Heart left ventricle (tissue), 16 donors: ENCODE data around the gene FASN. TPM values are rescaled to one million over a fixed set of nuclear protein-coding genes. Genes with fewer than 3 reads are reported as not detected.

Experiments used
- ATAC-seq, 4 donors: fragments of 200-7000 bp; cut with Tn5 transposase; one replicate each; pipeline ENCODE4 v1.9.1; 2020 to 2022; ENCODE audit warnings: moderate library complexity in 4 of 4, mild to moderate bottlenecking in 3 of 4, moderate number of reproducible peaks in 1 of 4
- DNase-seq, 5 donors: peaks; one replicate each; pipeline ENCODE4 v3.0.0-alpha.2; 2020
- H3K27ac ChIP-seq, 12 donors: fragments of 200-600 bp; sonication (generic) in 4 of 12; one replicate each; pipeline versions ENCODE4 v1.5.0 to v1.8.0; 2016 to 2022; ENCODE audit warnings: mild to moderate bottlenecking in 2 of 12
- H3K27me3 ChIP-seq, 9 donors: fragments of 200-600 bp; sonication (generic) in 2 of 9; one replicate each; pipeline versions ENCODE4 v1.5.1 to v1.8.0; 2016 to 2022; ENCODE audit warnings: mild to moderate bottlenecking in 3 of 9
- H3K36me3 ChIP-seq, 9 donors: fragments of 200-600 bp; sonication (generic) in 2 of 9; one replicate each; pipeline versions ENCODE4 v1.5.0 to v1.8.0; 2018 to 2022; ENCODE audit warnings: mild to moderate bottlenecking in 2 of 9
- H3K4me1 ChIP-seq, 12 donors: fragments of 200-600 bp; sonication (generic) in 4 of 12; one replicate each; pipeline versions ENCODE4 v1.5.0 to v1.8.0; 2016 to 2022; ENCODE audit warnings: mild to moderate bottlenecking in 3 of 12
- H3K4me3 ChIP-seq, 12 donors: fragments of 200-600 bp; sonication (generic) in 4 of 12; one replicate each; pipeline versions ENCODE4 v1.5.0 to v1.8.0; 2017 to 2022; ENCODE audit warnings: mild to moderate bottlenecking in 9 of 12, moderate library complexity in 4 of 12
- H3K9me3 ChIP-seq, 12 donors: fragments of 200-600 bp; sonication (generic) in 4 of 12; one replicate each; pipeline versions ENCODE4 v1.5.0 to v1.8.0; 2016 to 2022; ENCODE audit warnings: mild to moderate bottlenecking in 1 of 12
- POLR2A ChIP-seq, 2 donors: fragments of 450-650 bp; IDR thresholded peaks; one replicate each; pipeline ENCODE4 v1.6.1; 2017; ENCODE audit warnings: antibody characterized with exemption in 2 of 2, mild to moderate bottlenecking in 2 of 2, moderate library complexity in 2 of 2
- WGBS, 4 donors: extraction: QIAGEN DNeasy Blood & Tissue Kit in 2 of 4; methylation state at CpG; one replicate each; pipeline versions ENCODE4 v1.1.5 to v1.1.7; 2013 to 2018; 5-methylcytosine and 5-hydroxymethylcytosine counted together
- intact Hi-C, 10 donors: fragments of 100-400 bp; cut with DNase I; formaldehyde crosslinking; loops; one replicate each; pipeline versions ENCODE4 v1.11.1 to v1.14.2; 2022
- polyA plus RNA-seq, 2 donors: library from polyadenylated mRNA; stranded (reverse); fragments of 200-250 nt; gene quantifications; one replicate each; pipeline ENCODE4 v1.2.3, GENCODE V29; 2013
- total RNA-seq, 9 donors: library from RNA; depleted of rRNA in 2 of 9; stranded (reverse); fragments of >200 nt in 2 of 9; fragmentation: NEBNext Ultra II Directional in 3 of 9; extraction: Animal tissue kit (Norgen Biotek cat#: 25700) in 3 of 9; gene quantifications; one replicate each; pipeline versions ENCODE4 v1.1.0 to v1.2.4, GENCODE V29; 2016 to 2023
- TF ChIP-seq, protein P1 (sequence below), 12 donors: fragments of 200-600 bp; sonication (generic) in 4 of 12; IDR thresholded peaks; one replicate each; pipeline versions ENCODE4 v1.5.0 to v1.8.0; 2018 to 2022; ENCODE audit warnings: antibody characterized with exemption in 12 of 12, mild to moderate bottlenecking in 5 of 12
- donor health status: ischemic (EF 13 %, LVEDD 7.1; RV severe dilation, severe dysfunction).
- donor health status: healthy with polysubstance abuse.
- donor health status: DM: no; HTN: yes; CAD: no.
- donor health status: DM: no; HTN: no; CAD: no.
- donor health status: ischemic (EF 25% LVEDD 6.9; RV normal size, moderate dysfunction).
- donor health status: ischemic (EF 25% LVEDD 5.7; RV mildly dilated, moderate dysfunction).
- donor health status: healthy.
- donor health status: DM: yes; HTN: yes; CAD: no.
- donor health status: ischemic (EF 35%, LVEDD 5.7; RV mildly dilated, moderate dysfunction).
- donor health status: nonischemic (EF 11% LVEDD 7.7; RV severe dilation, severe dysfunction).
- donor health status: DM: yes; HTN: yes; CAD: no.
- donor health status: PGD.
- donor health status: ischemic (EF 29% LVEDD 5.4; RV normal size, mild dysfunction).
- donor health status: nonischemic (EF 23%, LVEDD 6.1; RV moderate dilation, normal function).

FASN gene
- total and polyA plus RNA-seq, 11 donors: 6.9 to 103 (median 18.9) TPM

- Histone ChIP-seq H3K4me1 (peaks cover 0 to 42% (median 23%) of the 10 kb centered on the region in 12 donors), H3K27ac (peak overlapping the region; percentile 69 to 99 (median 96)), H3K27me3 (no peaks in the 10 kb centered on the region), H3K4me3 (peak overlapping the region; percentile 65 to 95 (median 82)), H3K36me3 (peaks cover 0 to 38% (median 25%) of the 10 kb centered on the region in 9 donors), H3K9me3 (no peaks in the 10 kb centered on the region)
- DNase-seq (peak in 3 of 5 donors; percentile 49 to 70 (median 57)), ATAC-seq (peak in 1 of 4 donors; percentile 1)
- no peak for TF ChIP-seq POLR2A (IDR thresholded peaks at IDR 0.05)
- TF ChIP-seq, protein P1, sequence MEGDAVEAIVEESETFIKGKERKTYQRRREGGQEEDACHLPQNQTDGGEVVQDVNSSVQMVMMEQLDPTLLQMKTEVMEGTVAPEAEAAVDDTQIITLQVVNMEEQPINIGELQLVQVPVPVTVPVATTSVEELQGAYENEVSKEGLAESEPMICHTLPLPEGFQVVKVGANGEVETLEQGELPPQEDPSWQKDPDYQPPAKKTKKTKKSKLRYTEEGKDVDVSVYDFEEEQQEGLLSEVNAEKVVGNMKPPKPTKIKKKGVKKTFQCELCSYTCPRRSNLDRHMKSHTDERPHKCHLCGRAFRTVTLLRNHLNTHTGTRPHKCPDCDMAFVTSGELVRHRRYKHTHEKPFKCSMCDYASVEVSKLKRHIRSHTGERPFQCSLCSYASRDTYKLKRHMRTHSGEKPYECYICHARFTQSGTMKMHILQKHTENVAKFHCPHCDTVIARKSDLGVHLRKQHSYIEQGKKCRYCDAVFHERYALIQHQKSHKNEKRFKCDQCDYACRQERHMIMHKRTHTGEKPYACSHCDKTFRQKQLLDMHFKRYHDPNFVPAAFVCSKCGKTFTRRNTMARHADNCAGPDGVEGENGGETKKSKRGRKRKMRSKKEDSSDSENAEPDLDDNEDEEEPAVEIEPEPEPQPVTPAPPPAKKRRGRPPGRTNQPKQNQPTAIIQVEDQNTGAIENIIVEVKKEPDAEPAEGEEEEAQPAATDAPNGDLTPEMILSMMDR (IDR thresholded peaks at IDR 0.05): no peak
- 0 to 5% (median 3%) methylated on average over 1 to 77 of the region's 77 CpGs for WGBS, 4 donors
- intact Hi-C loops: loop anchor here in 1 of 10 donors (5.0 kb wide), 2 partner anchors 40 to 60 kb away; partner anchors contain the start of gene DCXR
These were observed 685 bp downstream of the FASN start for GRCh38 chr17:82097184-82097918.

GRCh38 chr17:82096709-82097183 is 1.3 kb downstream of the FASN start:
- H3K4me3 ChIP-seq: peak overlapping the region in 11 of 12 donors; percentile 65 to 95 (median 82)
- peak overlapping the region in 5 of 12 donors; percentile 87 to 98 (median 93) for H3K27ac ChIP-seq
- ATAC-seq (no peak), DNase-seq (peak in 1 of 5 donors; percentile 51)
- 67 to 81% (median 73%) methylated on average over 5 to 8 of the region's 8 CpGs for WGBS, 4 donors
- intact Hi-C loops: loop anchor here in 1 of 10 donors (5.0 kb wide), 2 partner anchors 39 to 59 kb away; partner anchors contain the start of gene DCXR
- H3K4me1 ChIP-seq: peaks cover 0 to 41% (median 23%) of the 10 kb centered on the region in 12 donors
- peaks cover 0 to 44% (median 30%) of the 10 kb centered on the region in 9 donors for H3K36me3 ChIP-seq
- no peaks in the 10 kb centered on the region for H3K27me3 ChIP-seq
- H3K9me3 ChIP-seq: no peaks in the 10 kb centered on the region
- TF ChIP-seq, protein P1 (IDR thresholded peaks at IDR 0.05): no peak
- TF ChIP-seq POLR2A (IDR thresholded peaks at IDR 0.05): no peak

- Histone ChIP-seq H3K27me3 (no peaks in the 10 kb centered on the region), H3K36me3 (peaks cover 0 to 51% (median 35%) of the 10 kb centered on the region in 9 donors), H3K4me3 (peak overlapping the region in 4 of 12 donors; percentile 83 to 95 (median 90)), H3K9me3 (no peaks in the 10 kb centered on the region), H3K27ac (no peak overlapping the region), H3K4me1 (peaks cover 0 to 34% (median 22%) of the 10 kb centered on the region in 12 donors)
- no peak for ATAC-seq
- WGBS, 4 donors: 88 to 95% (median 95%) methylated on average over 11 to 35 of the region's 35 CpGs
- intact Hi-C loops: loop anchor here in 1 of 10 donors (5.0 kb wide), 2 partner anchors 39 to 59 kb away; partner anchors contain the start of gene DCXR
- peak in 2 of 5 donors; percentile 26 to 59 for DNase-seq
- no peak for TF ChIP-seq POLR2A (IDR thresholded peaks at IDR 0.05)
- TF ChIP-seq, protein P1 (IDR thresholded peaks at IDR 0.05): no peak
These were observed 2.0 kb downstream of the FASN start for GRCh38 chr17:82095777-82096708.
